ENCODE data around the gene PIP5K1C. TPM values are rescaled to one million over a fixed set of nuclear protein-coding genes. Genes with fewer than 3 reads are reported as not detected.
A peak's percentile ranks its signal among the peaks of the same experiment; 100 is the strongest.

PIP5K1C gene
- total and polyA plus RNA-seq, 9 of the 15 experiments (the other 6 are each of a cell fraction or from before 2014, with no cell fraction given), result 0.38 to 22.1 (median 4.1) TPM

DNA sequence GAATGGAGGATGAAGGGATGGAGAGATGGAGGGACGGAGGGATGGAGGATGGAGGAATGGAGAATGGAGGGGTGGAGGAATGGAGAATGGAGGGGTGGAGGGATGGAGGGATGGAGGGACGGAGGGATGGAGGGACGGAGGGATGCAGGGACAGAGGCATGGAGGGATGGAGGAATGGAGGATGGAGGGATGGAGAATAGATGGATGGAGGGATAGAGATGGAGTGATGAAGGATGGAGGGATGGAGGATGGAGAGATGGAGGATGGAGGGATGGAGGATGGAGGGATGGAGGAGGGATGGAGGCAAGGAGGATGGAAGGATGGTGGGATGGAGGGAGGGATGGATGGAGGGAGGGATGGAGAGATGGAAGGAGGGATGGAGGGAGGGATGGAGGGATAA, 22.1 kb downstream of the PIP5K1C start:
- no peak for DNase-seq (ENCODE audit: extremely low read depth in 1 of 4, low spot score in 3 of 4)
- FAIRE-seq, result no peak
- no peak overlapping the region for H3K9ac ChIP-seq (ENCODE audit: insufficient read depth in 1 of 2, low read depth in 2 of 2, low read length in 2 of 2)
- POLR2A ChIA-PET, result no interaction called here
- CTCF ChIA-PET (ENCODE audit: low intra/inter-chr PET ratio), result no interaction called here
- BruUV-seq (replicated peaks), result no TSS peak
- in situ Hi-C loops (cut with MboI) (no loop called here), intact Hi-C loops (cut with micrococcal nuclease) (no loop called here)
- peaks cover 22% of the 10 kb centered on the region for H3K79me2 ChIP-seq (ENCODE audit: control insufficient read depth, insufficient read depth, low read length)
- peak; percentile 55 to 57; a peak in 3 of 4 replicates for TF ChIP-seq KDM1A (IDR thresholded peaks at IDR 0.05)
- peak in 1 of 2 experiments; percentile 39; a peak in 1 of 4 replicates for TF ChIP-seq HDAC1 (IDR thresholded peaks at IDR 0.05)
- TF ChIP-seq ADNP (tag; IDR thresholded peaks at IDR 0.05), result no peak
- no peak overlapping the region for H2AFZ ChIP-seq (ENCODE audit: low read depth, low read length)
- peaks cover 13% of the 10 kb centered on the region for H4K20me1 ChIP-seq (replicated peaks; ENCODE audit: control insufficient read depth, insufficient read depth, low read length)
- 71% methylated on average over 1 of the region's 3 CpGs for WGBS (ENCODE audit: insufficient coverage, low coverage, missing lambda C conversion rate)
- no peak overlapping the region for H3K4me3 ChIP-seq
- H3K27ac ChIP-seq (ENCODE audit: extremely low read depth, low read depth, low read length), result no peak overlapping the region
- peaks cover 8 to 44% of the 10 kb centered on the region in 2 experiments for H3K4me1 ChIP-seq (replicated peaks in 1 of 2; ENCODE audit: control insufficient read depth in 2 of 2, insufficient read depth in 2 of 2, low read length in 2 of 2)
- H3K36me3 ChIP-seq (ENCODE audit: control insufficient read depth, insufficient read depth, low read length), result peaks cover 12% of the 10 kb centered on the region; the same call in 1 of the 3 replicates
- H3K9me3 ChIP-seq (replicated peaks; ENCODE audit: control insufficient read depth, insufficient read depth, low read depth, low read length), result no peaks in the 10 kb centered on the region
- H3K9me1 ChIP-seq (ENCODE audit: control insufficient read depth, insufficient read depth, low read length), result peaks cover 3% of the 10 kb centered on the region
- no peak for ATAC-seq
- H3K27me3 ChIP-seq (ENCODE audit: control insufficient read depth in 2 of 2, insufficient read depth in 2 of 2, low read length in 2 of 2), result no peaks in the 10 kb centered on the region
- H3K4me2 ChIP-seq (ENCODE audit: insufficient read depth, low read length), result no peak overlapping the region

GRCh38 chr19:3674784-3675543, 25.3 kb downstream of the PIP5K1C start:
- in situ Hi-C loops (cut with MboI) (no loop called here), intact Hi-C loops (cut with micrococcal nuclease) (no loop called here)
- 81% methylated on average over 12 of the region's 13 CpGs for WGBS (ENCODE audit: insufficient coverage, low coverage, missing lambda C conversion rate)
- Histone ChIP-seq H3K9me1 (ENCODE audit: control insufficient read depth, insufficient read depth, low read length) (no peaks in the 10 kb centered on the region), H3K27me3 (ENCODE audit: control insufficient read depth in 2 of 2, insufficient read depth in 2 of 2, low read length in 2 of 2) (no peaks in the 10 kb centered on the region), H3K9me3 (replicated peaks; ENCODE audit: control insufficient read depth, insufficient read depth, low read depth, low read length) (no peaks in the 10 kb centered on the region), H3K27ac (ENCODE audit: extremely low read depth, low read depth, low read length) (no peak overlapping the region), H3K4me1 (replicated peaks in 1 of 2; ENCODE audit: control insufficient read depth in 2 of 2, insufficient read depth in 2 of 2, low read length in 2 of 2) (peaks cover 28 to 57% of the 10 kb centered on the region in 2 experiments), H3K9ac (ENCODE audit: insufficient read depth in 1 of 2, low read depth in 2 of 2, low read length in 2 of 2) (no peak overlapping the region), H4K20me1 (replicated peaks; ENCODE audit: control insufficient read depth, insufficient read depth, low read length) (no peaks in the 10 kb centered on the region), H3K4me3 (no peak overlapping the region), H3K79me2 (ENCODE audit: control insufficient read depth, insufficient read depth, low read length) (peaks cover 35% of the 10 kb centered on the region), H2AFZ (ENCODE audit: low read depth, low read length) (no peak overlapping the region), H3K4me2 (ENCODE audit: insufficient read depth, low read length) (no peak overlapping the region), H3K36me3 (ENCODE audit: control insufficient read depth, insufficient read depth, low read length) (peaks cover 9% of the 10 kb centered on the region; the same call in 1 of the 3 replicates)
- no TSS peak for BruUV-seq (replicated peaks)
- FAIRE-seq, result no peak
- POLR2A ChIA-PET, result interaction anchor here (0.6 to 2.0 kb wide), 2 partner anchors 22 to 1380 kb away, joined by 3 to 8 read pairs; no protein-coding TSS in a partner anchor
- DNase-seq (ENCODE audit: extremely low read depth in 1 of 4, low spot score in 3 of 4), result no peak
- CTCF ChIA-PET (ENCODE audit: low intra/inter-chr PET ratio), result no interaction called here
- no peak for ATAC-seq
- TF ChIP-seq RBFOX2 (IDR thresholded peaks at IDR 0.05; ENCODE audit: low read depth, low read length) (no peak), ZNF518B (CRISPR knock-in tag; IDR thresholded peaks at IDR 0.05) (no peak), ZEB2 (IDR thresholded peaks at IDR 0.05) (no peak), PKNOX1 (IDR thresholded peaks at IDR 0.05) (no peak), BRF1 (IDR thresholded peaks at IDR 0.05; ENCODE audit: borderline replicate concordance, extremely low read depth, insufficient read length) (no peak), FOXP1 (CRISPR knock-in tag; IDR thresholded peaks at IDR 0.05) (no peak), DMBX1 (CRISPR knock-in tag; IDR thresholded peaks at IDR 0.05; ENCODE audit: borderline replicate concordance) (no peak), RNF2 (IDR thresholded peaks at IDR 0.05) (no peak)
